Activated CD8-positive, alpha-beta T cell treated with anti-CD3 and anti-CD28 coated beads for 36 hours (primary cell): ENCODE data around the gene AGAP1. TPM values are rescaled to one million over a fixed set of nuclear protein-coding genes. Genes with fewer than 3 reads are reported as not detected.

Source experiments
- ATAC-seq: fragments of 200-7000 bp; cut with Tn5 transposase; one replicate; pipeline ENCODE4 v1.10.0; 2021; ENCODE audit warnings: mild to moderate bottlenecking, moderate library complexity
- CTCF ChIA-PET: fragments of 350-600 bp; sonication (Branson Sonifier 250); formaldehyde crosslinking; loops from one replicate; lab custom pipeline; 2021; ENCODE audit warnings: antibody characterized with exemption; lab: Charles Lee
- POLR2A ChIA-PET: fragments of 350-600 bp; sonication (Branson Sonifier 250); formaldehyde crosslinking; loops from one replicate; lab custom pipeline; 2021; ENCODE audit warnings: antibody characterized with exemption; lab: Charles Lee
- DNase-seq: peaks from one replicate; pipeline ENCODE4 v3.0.0-alpha.2; 2020
- H3K27ac Mint-ChIP-seq: one replicate; pipeline ENCODE4 v1.8.0; 2021; ENCODE audit warnings: mild to moderate bottlenecking, mixed read lengths
- H3K27me3 Mint-ChIP-seq: one replicate; pipeline ENCODE4 v1.8.0; 2021; ENCODE audit warnings: mixed read lengths
- H3K36me3 Mint-ChIP-seq: one replicate; pipeline ENCODE4 v1.8.0; 2021; ENCODE audit warnings: low read depth, mixed read lengths
- H3K4me1 Mint-ChIP-seq: one replicate; pipeline ENCODE4 v1.8.0; 2021; ENCODE audit warnings: low read depth, mixed read lengths
- H3K4me3 Mint-ChIP-seq: one replicate; pipeline ENCODE4 v1.8.0; 2021; ENCODE audit warnings: mild to moderate bottlenecking, moderate library complexity, mixed read lengths
- H3K9me3 Mint-ChIP-seq: one replicate; pipeline ENCODE4 v1.8.0; 2021; ENCODE audit warnings: mixed read lengths
- CTCF ChIP-seq: fragments of 200-600 bp; IDR thresholded peaks from one replicate; pipeline ENCODE4 v1.8.0; 2022; ENCODE audit warnings: antibody characterized with exemption, mild to moderate bottlenecking
- intact Hi-C: fragments of 100-400 bp; cut with micrococcal nuclease; formaldehyde crosslinking; loops from one replicate; pipeline ENCODE4 v1.10.0; 2022
- total RNA-seq, 2 experiments: library from RNA; stranded (reverse); gene quantifications; one replicate each; pipeline ENCODE4 v1.2.3, GENCODE V29; 2021

Gene AGAP1
- total RNA-seq, 2 experiments from 2014 or later = 2.5 to 2.9 TPM

- ATAC-seq (no peak), DNase-seq (no peak)
- no peak overlapping the region for H3K4me3 Mint-ChIP-seq
- intact Hi-C loops = no loop called here
- H3K27ac Mint-ChIP-seq = no peak overlapping the region
- H3K4me1 Mint-ChIP-seq = no peaks in the 10 kb centered on the region
- CTCF ChIA-PET = no interaction called here
- POLR2A ChIA-PET = no interaction called here
- no peaks in the 10 kb centered on the region for H3K36me3 Mint-ChIP-seq
- H3K27me3 Mint-ChIP-seq = no peaks in the 10 kb centered on the region
- TF ChIP-seq CTCF = no peak
- H3K9me3 Mint-ChIP-seq = no peaks in the 10 kb centered on the region
These were observed 351.4 kb downstream of the AGAP1 start for GRCh38 chr2:235845245-235845644.

- Mint-ChIP-seq H3K27ac (no peak overlapping the region), H3K4me3 (no peak overlapping the region), H3K4me1 (no peaks in the 10 kb centered on the region), H3K27me3 (no peaks in the 10 kb centered on the region), H3K36me3 (no peaks in the 10 kb centered on the region), H3K9me3 (no peaks in the 10 kb centered on the region)
- intact Hi-C loops = no loop called here
- ChIA-PET POLR2A (no interaction called here), CTCF (no interaction called here)
- no peak for DNase-seq
- no peak for ATAC-seq
- no peak for TF ChIP-seq CTCF
These were observed 353.7 kb downstream of the AGAP1 start for GRCh38 chr2:235847576-235847975.

- H3K36me3 Mint-ChIP-seq = no peaks in the 10 kb centered on the region
- DNase-seq (no peak), ATAC-seq (no peak)
- H3K4me1 Mint-ChIP-seq = no peaks in the 10 kb centered on the region
- H3K27ac Mint-ChIP-seq = no peak overlapping the region
- no peaks in the 10 kb centered on the region for H3K9me3 Mint-ChIP-seq
- ChIA-PET CTCF (no interaction called here), POLR2A (no interaction called here)
- H3K27me3 Mint-ChIP-seq = no peaks in the 10 kb centered on the region
- H3K4me3 Mint-ChIP-seq = no peak overlapping the region
- no peak for TF ChIP-seq CTCF
- intact Hi-C loops = no loop called here
These were observed 354.2 kb downstream of the AGAP1 start for GRCh38 chr2:235848055-235848454.

GRCh38 chr2:235848946-235849345, 355.1 kb downstream of the AGAP1 start:
- Mint-ChIP-seq H3K27ac (no peak overlapping the region), H3K27me3 (no peaks in the 10 kb centered on the region), H3K9me3 (no peaks in the 10 kb centered on the region), H3K36me3 (no peaks in the 10 kb centered on the region), H3K4me1 (no peaks in the 10 kb centered on the region), H3K4me3 (no peak overlapping the region)
- TF ChIP-seq CTCF = no peak
- DNase-seq (no peak), ATAC-seq (no peak)
- intact Hi-C loops = no loop called here
- POLR2A ChIA-PET = no interaction called here
- CTCF ChIA-PET = interaction anchor here (1.0 kb wide), 1 partner anchor 70 kb away, joined by 5 read pairs; no protein-coding TSS in a partner anchor

GRCh38 chr2:235849489-235849888, 355.6 kb downstream of the AGAP1 start:
- POLR2A ChIA-PET = no interaction called here
- Mint-ChIP-seq H3K27me3 (no peaks in the 10 kb centered on the region), H3K4me1 (no peaks in the 10 kb centered on the region), H3K4me3 (no peak overlapping the region), H3K9me3 (no peaks in the 10 kb centered on the region), H3K36me3 (no peaks in the 10 kb centered on the region), H3K27ac (no peak overlapping the region)
- DNase-seq (no peak), ATAC-seq (no peak)
- CTCF ChIA-PET = interaction anchor here (1.0 kb wide), 1 partner anchor 70 kb away, joined by 5 read pairs; no protein-coding TSS in a partner anchor
- TF ChIP-seq CTCF = no peak
- intact Hi-C loops = no loop called here
